Endodermal cell (in vitro differentiated cells): ENCODE results near the gene TMEM72. TPM values are rescaled to one million over a fixed set of nuclear protein-coding genes. Genes with fewer than 3 reads are reported as not detected.

Source experiments
- DNase-seq: peaks from one replicate; pipeline ENCODE4 v3.0.0-alpha.2; 2017
- H3K27ac ChIP-seq: 2 replicates; pipeline ENCODE4 v1.5.1; 2013; ENCODE audit warnings: mild to moderate bottlenecking, low read depth, low read length, moderate library complexity
- H3K27me3 ChIP-seq: 2 replicates; pipeline ENCODE4 v1.6.1; 2013; ENCODE audit warnings: mild to moderate bottlenecking, low read length, moderate library complexity; ENCODE audit not compliant: insufficient read depth, control insufficient read depth, poor library complexity, severe bottlenecking
- H3K36me3 ChIP-seq: 2 replicates; pipeline ENCODE4 v1.7.0; 2013; ENCODE audit warnings: mild to moderate bottlenecking, low read length, moderate library complexity; ENCODE audit not compliant: control insufficient read depth, insufficient read depth
- H3K4me1 ChIP-seq: one replicate; pipeline ENCODE4 v1.7.0; 2013; ENCODE audit warnings: low read length; ENCODE audit not compliant: control insufficient read depth, insufficient read depth
- H3K4me3 ChIP-seq: 2 replicates; pipeline ENCODE4 v1.5.1; 2013; ENCODE audit warnings: mild to moderate bottlenecking, low read length, moderate library complexity
- H3K9ac ChIP-seq: 2 replicates; pipeline ENCODE4 v1.6.1; 2013; ENCODE audit warnings: mild to moderate bottlenecking, low read length, moderate library complexity; ENCODE audit not compliant: poor library complexity, severe bottlenecking; ENCODE audit errors: extremely low read depth
- H3K9me3 ChIP-seq: 2 replicates; pipeline ENCODE4 v1.6.1; 2013; ENCODE audit warnings: mild to moderate bottlenecking, low read length, moderate library complexity; ENCODE audit not compliant: control insufficient read depth
- H3K27ac Mint-ChIP-seq: 2 replicates; pipeline ENCODE4 v1.8.0; 2020; ENCODE audit warnings: mixed read lengths
- H3K27me3 Mint-ChIP-seq: 2 replicates; pipeline ENCODE4 v1.8.0; 2021; ENCODE audit warnings: mild to moderate bottlenecking, mixed read lengths; ENCODE audit not compliant: insufficient read depth
- H3K36me3 Mint-ChIP-seq: 2 replicates; pipeline ENCODE4 v1.8.0; 2020; ENCODE audit warnings: low read depth, mixed read lengths
- H3K4me1 Mint-ChIP-seq: 2 replicates; pipeline ENCODE4 v1.8.0; 2020; ENCODE audit warnings: mixed read lengths
- H3K4me3 Mint-ChIP-seq: 2 replicates; pipeline ENCODE4 v1.8.0; 2020; ENCODE audit warnings: mild to moderate bottlenecking, moderate library complexity, mixed read lengths
- H3K9me3 Mint-ChIP-seq: 2 replicates; pipeline ENCODE4 v1.8.0; 2020; ENCODE audit warnings: mild to moderate bottlenecking, mixed read lengths
- CTCF ChIP-seq: fragments of 200-600 bp; sonication (generic); conservative IDR thresholded peaks from 2 replicates; pipeline ENCODE4 v1.5.0; 2021; ENCODE audit warnings: antibody characterized with exemption, mild to moderate bottlenecking
- WGBS, 2 experiments: methylation state at CpG; one replicate each; pipeline versions ENCODE4 v1.1.5 to v1.1.7; 2013; ENCODE audit warnings: missing lambda C conversion rate in 2 of 2, mixed read lengths in 1 of 2; ENCODE audit not compliant: insufficient coverage in 1 of 2, insufficient read length in 1 of 2; 5-methylcytosine and 5-hydroxymethylcytosine counted together
- total RNA-seq, 2 donors: library from RNA; stranded (reverse); fragmentation: NEBNext Ultra II Directional in 1 of 2; extraction: Animal tissue kit (Norgen Biotek cat#: 25700) in 1 of 2; gene quantifications; 2 replicates in 1 of 2; 3 replicates in 1 of 2; pipeline ENCODE4 v1.2.1, GENCODE V29; 2021

Gene TMEM72
- total RNA-seq, 2 donors from 2014 or later = not detected

GRCh38 chr10:44970812-44971395, 59.8 kb downstream of the TMEM72 start:
- no peak for DNase-seq

GRCh38 chr10:44971434-44971833, 60.3 kb downstream of the TMEM72 start:
- peaks cover 8% of the 10 kb centered on the region for H3K4me1 ChIP-seq
- no peak for DNase-seq
- no peaks in the 10 kb centered on the region for H3K27me3 ChIP-seq
- H3K9me3 ChIP-seq = no peaks in the 10 kb centered on the region
- peaks cover 3% of the 10 kb centered on the region for H3K27me3 Mint-ChIP-seq
- peaks cover 3% of the 10 kb centered on the region for H3K36me3 Mint-ChIP-seq
- H3K4me3 Mint-ChIP-seq = no peak overlapping the region
- 94 to 95% methylated on average over 11 of the region's 11 CpGs for WGBS, 2 experiments
- H3K27ac Mint-ChIP-seq = no peak overlapping the region
- peaks cover 14% of the 10 kb centered on the region for H3K4me1 Mint-ChIP-seq
- H3K4me3 ChIP-seq = no peak overlapping the region
- no peaks in the 10 kb centered on the region for H3K9me3 Mint-ChIP-seq
- no peaks in the 10 kb centered on the region for H3K36me3 ChIP-seq
- H3K27ac ChIP-seq = no peak overlapping the region
- no peak for TF ChIP-seq CTCF
- no peak overlapping the region for H3K9ac ChIP-seq

More at GRCh38 chr10:44970812-44971395, 59.8 kb downstream of the TMEM72 start:
- H3K4me3 Mint-ChIP-seq = no peak overlapping the region
- H3K4me1 Mint-ChIP-seq = peaks cover 14% of the 10 kb centered on the region
- Histone ChIP-seq H3K27me3 (no peaks in the 10 kb centered on the region), H3K4me3 (no peak overlapping the region), H3K9me3 (no peaks in the 10 kb centered on the region), H3K4me1 (peaks cover 8% of the 10 kb centered on the region), H3K36me3 (no peaks in the 10 kb centered on the region), H3K9ac (no peak overlapping the region), H3K27ac (no peak overlapping the region)
- peaks cover 3% of the 10 kb centered on the region for H3K27me3 Mint-ChIP-seq
- H3K27ac Mint-ChIP-seq = no peak overlapping the region
- no peak for TF ChIP-seq CTCF
- 95 to 100% methylated on average over 2 to 8 of the region's 8 CpGs for WGBS, 2 experiments
- H3K9me3 Mint-ChIP-seq = no peaks in the 10 kb centered on the region
- peaks cover 3% of the 10 kb centered on the region for H3K36me3 Mint-ChIP-seq

GRCh38 chr10:44971935-44972757, 61.0 kb downstream of the TMEM72 start:
- no peak overlapping the region for H3K4me3 Mint-ChIP-seq
- peaks cover 17% of the 10 kb centered on the region for H3K4me1 Mint-ChIP-seq
- peaks cover 3% of the 10 kb centered on the region for H3K27me3 Mint-ChIP-seq
- no peaks in the 10 kb centered on the region for H3K9me3 Mint-ChIP-seq
- H3K4me3 ChIP-seq = no peak overlapping the region
- H3K27ac ChIP-seq = no peak overlapping the region
- WGBS, 2 experiments = 93% methylated on average over 3 to 12 of the region's 12 CpGs
- H3K27ac Mint-ChIP-seq = no peak overlapping the region
- H3K36me3 ChIP-seq = no peaks in the 10 kb centered on the region
- no peaks in the 10 kb centered on the region for H3K9me3 ChIP-seq
- no peak for DNase-seq
- no peaks in the 10 kb centered on the region for H3K27me3 ChIP-seq
- no peak for TF ChIP-seq CTCF
- peaks cover 3% of the 10 kb centered on the region for H3K36me3 Mint-ChIP-seq
- H3K9ac ChIP-seq = no peak overlapping the region
- H3K4me1 ChIP-seq = peaks cover 8% of the 10 kb centered on the region
